HG03280 (cell line): ENCODE measurements around the gene ORAI1.
"Not testable (repeated sequence)": the region's sequence is repeated elsewhere in the genome, so short reads cannot be mapped to it uniquely, and the experiment has no call there.

Experiments
- ATAC-seq: cut with Tn5 transposase; IDR thresholded peaks from one replicate; pipeline ENCODE4 v1.9.1; 2021; ENCODE audit warnings: mild to moderate bottlenecking, moderate library complexity; ENCODE audit not compliant: unreplicated experiment

The ORAI1 gene

DNA sequence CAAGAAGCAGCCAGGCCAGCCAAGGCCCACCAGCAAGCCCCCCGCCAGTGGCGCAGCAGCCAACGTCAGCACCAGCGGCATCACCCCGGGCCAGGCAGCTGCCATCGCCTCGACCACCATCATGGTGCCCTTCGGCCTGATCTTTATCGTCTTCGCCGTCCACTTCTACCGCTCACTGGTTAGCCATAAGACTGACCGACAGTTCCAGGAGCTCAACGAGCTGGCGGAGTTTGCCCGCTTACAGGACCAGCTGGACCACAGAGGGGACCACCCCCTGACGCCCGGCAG, 15.0 kb downstream of the ORAI1 start:
- no peak for ATAC-seq

DNA sequence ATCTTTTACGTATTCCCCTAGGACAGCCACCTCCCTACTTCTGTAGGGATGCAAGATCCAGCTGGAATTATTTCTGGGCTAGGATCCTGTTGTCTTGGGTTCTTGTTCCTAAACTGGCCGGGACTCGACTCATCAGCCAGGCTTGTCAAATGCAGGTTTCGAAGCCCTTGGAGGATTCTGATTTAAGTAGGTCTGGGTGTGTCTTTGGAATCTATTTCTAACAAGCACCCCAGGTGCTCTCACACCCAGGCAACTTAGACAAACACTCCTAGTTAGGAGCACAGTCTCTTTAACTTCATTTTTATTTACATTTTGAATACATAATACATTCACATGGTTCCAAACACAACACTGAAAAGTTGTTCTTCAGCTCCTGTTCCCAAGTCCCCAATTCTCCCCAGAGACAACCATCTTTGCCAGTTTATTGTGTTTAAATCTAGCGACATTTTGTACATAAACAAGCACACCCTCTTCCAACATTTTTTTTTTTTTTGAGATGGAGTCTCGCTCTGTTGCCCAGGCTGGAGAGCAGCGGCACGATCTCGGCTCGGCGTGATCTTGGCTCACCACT, 22.2 kb downstream of the ORAI1 start:
- no peak for ATAC-seq

DNA sequence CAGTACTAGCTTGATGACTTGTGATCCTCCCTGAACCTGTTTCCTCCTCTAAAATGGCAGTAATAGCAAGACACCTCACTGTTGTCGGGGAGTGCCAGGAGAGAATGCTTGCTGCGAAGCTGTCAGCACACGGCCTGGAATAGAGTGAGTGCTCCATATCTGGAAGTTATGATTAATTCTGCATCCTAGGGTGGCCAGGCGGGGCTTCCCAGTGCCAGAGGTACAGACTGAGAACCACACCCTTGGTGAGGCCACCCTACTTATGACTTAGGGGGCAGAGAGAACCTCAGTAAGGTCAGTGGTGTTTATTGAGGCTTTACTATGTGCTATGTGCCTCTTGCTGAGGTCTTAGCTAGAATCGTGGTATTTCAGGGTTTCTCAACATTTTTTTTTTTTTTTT, 23.0 kb downstream of the ORAI1 start:
- no peak for ATAC-seq

DNA sequence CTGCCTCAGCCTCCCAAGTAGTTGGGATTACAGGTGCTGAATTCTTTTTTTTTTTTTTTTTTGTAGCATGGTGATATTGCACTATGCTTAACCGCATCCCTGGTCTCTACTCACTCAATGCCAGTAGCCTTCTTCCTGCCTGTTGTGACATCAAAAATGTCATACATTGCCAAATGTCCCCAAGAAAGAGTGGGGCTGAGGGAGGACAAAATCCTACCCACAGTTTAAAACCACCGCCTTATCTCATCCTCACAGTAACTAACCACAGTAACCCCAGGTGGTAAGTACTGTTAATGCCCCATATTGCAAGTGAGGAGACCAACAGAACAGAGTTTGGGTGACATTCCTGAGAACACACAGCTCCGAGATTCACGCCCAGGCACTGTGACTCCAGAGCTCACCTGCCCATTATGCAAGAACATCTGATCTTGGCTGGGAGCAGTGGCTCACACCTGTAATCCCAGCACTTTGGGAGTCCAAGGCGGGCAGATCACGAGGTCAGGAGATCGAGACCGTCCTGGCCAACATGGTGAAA, 23.6 kb downstream of the ORAI1 start:
- ATAC-seq: no peak

DNA sequence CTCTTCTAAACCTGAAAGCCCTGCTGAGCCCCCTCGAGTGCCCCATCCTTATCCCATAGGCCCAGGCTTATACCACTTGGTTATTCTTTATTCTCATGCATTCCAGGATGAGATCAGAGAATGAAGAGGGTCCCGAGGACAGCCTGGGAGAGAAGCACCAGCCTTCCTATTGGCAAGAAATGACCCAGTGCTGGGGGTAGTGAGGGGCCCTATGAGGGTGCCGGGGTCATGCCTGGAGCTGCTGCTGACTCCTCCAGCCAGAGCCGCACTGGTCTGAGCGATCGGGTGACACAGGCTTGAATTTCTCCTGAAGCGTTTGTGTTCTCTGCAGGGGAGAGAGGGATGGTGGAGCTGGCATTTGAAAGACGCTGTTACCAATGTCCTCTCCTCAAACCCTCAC, 25.0 kb downstream of the ORAI1 start:
- ATAC-seq: no peak

DNA sequence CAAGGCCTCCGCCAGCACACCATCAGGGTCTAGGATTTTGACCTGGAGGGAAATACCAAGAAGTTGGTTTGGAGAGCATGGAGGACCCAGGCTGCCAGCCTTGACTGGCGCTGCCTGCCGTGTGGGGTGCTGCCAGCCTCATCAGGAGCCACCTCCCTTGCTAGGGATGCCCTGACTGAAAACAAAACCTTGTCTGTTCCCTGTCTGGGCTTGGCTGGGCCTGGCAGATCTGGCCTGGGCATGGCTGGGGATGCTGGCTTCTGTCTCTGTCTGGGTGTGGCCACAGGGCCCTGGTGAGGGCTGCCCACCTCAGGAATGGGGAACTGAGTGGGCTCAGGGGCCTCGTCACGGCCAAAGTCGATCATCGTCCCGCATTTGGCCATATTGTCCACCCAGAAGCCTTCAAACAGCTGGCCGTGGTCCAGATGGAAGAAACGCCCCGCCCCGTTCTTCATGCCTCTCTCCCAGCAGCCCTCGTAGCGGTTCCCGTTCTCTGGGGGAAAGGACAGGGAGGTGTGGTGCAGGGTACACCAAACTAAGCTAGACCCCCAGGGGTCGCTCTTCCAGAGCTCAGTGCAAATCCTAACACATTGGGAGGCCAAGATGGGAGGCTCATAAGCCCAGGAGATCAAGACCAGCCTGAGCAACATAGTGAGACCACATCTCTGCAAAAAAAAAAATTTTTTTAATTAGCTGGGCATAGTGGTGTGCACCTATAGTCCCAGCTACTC, 26.6 kb downstream of the ORAI1 start:
- no peak for ATAC-seq

DNA sequence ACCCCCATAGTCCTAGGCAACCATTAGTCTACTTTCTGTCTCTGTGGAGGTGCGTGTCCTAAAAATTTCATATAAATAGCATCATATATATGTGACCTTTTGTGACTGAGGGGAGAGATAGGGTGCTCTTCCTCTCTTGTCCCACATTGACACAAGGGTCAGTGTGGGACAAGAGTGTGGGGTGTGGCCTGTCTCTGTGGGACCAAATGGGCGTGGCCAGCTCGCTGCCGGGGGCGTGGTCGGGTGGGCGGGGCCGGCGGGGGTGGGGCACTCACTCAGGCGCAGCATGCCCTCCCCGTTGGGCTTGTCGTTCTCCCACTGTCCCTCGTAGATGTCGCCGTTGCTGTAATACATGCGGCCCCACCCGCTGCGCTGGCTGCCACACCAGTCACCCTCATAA, 27.7 kb downstream of the ORAI1 start:
- ATAC-seq: no peak

DNA sequence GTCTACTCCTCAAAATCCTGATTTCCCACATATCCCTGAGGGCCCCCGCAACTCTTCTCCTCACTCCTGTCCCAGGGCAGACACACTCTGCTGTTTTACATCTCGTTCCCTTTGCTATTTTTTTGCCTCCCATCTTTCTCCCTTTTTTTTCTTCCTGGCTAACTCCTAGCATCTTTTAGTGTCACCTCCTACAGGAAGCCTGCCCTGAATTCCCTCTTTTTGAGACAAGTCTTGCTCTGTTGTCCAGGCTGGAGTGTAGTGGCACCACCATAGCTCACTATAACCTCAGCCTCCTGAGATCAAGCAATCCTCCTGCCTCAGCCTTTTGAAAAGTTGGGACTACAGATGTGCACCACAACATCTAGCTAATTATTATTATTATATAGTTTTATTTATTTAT, 29.8 kb downstream of the ORAI1 start:
- ATAC-seq: no peak

DNA sequence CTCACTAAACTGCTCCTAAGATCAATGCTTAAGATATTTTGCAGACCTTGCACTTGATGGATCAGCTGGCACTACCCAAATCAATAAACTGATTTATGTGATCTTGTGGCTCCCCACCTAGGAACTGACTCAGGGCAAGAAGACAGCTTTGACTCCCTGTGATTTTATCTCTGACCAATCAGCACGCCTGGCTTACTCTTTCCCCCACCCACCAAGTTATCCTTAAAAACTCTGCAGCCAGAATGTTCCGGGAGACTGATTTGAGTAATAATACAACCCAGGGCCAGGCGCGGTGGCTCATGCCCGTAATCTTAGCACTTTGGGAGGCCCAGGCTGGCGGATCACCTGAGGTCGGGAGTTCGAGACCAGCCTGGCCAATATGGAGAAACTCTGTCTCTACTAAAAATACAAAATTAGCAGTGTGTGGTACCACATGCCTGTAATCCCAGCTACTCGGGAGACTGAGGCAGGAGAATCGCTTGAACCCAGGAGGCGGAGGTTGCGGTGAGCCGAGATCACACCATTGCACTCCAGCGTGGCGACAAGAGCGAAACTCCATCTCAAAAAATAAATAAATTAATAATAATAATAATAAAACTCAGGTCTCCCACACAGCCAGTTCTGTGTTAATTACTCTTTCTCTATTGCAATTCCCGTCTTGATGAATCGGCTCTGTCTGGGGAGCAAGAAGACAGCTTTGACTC, 31.1 kb downstream of the ORAI1 start:
- ATAC-seq: no peak

DNA sequence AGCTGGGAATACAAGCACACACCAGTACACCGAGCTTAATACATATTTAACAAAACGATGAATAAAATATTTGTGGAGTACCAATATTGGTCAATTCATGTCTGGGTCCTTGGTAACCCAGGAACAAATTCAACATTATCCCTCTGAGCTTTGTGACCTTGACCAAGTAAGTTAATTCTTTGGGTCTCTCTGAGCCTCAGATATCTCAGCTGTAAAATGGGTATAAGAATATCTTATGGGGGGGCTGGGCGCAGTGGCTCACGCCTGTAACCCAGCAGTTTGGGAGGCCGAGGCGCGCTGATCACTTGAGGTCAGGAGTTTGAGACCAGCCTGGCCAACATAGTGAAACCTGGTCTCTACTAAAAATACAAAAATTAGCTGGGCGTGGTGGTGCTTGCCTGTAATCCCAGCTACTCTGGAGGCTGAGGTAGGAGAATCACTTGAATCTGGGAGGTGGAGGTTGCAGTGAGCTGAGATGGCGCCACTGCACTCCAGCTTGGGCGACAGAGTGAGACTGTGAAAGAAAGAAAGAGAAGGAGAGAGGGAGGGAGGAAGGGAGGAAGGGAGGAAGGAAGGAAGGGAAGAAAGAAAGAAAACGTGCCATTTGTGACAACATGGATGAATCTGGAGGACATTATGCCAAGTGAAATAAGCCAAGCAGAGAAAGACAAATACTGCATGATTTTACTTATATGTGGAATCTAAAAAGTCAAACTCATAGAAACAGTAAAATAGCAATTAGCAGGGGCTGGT, 35.2 kb downstream of the ORAI1 start:
- not testable (repeated sequence) for ATAC-seq

DNA sequence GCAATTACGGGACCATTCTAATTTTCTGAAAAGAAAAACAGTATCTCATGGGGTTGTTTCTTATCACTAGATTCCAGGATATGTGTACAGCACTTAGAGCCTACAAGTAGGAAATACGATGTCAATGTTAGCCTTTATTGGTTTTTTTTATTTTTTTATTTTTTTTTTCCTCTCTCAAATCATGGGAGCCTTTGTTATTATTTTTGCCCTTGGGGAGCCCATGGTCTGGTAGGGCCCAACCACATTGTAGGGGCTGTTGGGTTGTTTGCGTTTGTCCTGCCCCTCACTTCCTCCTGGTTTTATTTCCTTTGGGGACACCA, 37.2 kb downstream of the ORAI1 start:
- ATAC-seq: no peak

DNA sequence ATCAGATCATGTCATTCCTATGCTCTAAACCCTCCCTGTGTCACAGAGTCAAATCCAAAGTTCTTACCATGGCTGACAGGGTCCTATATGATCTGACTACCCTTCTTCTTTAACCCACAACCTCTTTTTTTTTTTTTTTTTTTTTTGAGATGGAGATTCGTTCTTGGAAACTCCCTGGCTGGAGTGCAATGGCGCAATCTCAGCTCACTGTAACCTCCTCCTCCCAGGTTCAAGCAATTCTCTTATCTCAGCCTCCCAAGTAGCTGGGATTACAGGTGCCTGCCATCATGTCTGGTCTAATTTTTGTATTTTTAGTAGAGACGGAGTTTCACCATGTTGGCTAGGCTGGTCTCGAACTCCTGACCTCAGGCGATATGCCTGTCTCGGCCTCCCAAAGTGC, 40.5 kb downstream of the ORAI1 start:
- ATAC-seq: not testable (repeated sequence)

DNA sequence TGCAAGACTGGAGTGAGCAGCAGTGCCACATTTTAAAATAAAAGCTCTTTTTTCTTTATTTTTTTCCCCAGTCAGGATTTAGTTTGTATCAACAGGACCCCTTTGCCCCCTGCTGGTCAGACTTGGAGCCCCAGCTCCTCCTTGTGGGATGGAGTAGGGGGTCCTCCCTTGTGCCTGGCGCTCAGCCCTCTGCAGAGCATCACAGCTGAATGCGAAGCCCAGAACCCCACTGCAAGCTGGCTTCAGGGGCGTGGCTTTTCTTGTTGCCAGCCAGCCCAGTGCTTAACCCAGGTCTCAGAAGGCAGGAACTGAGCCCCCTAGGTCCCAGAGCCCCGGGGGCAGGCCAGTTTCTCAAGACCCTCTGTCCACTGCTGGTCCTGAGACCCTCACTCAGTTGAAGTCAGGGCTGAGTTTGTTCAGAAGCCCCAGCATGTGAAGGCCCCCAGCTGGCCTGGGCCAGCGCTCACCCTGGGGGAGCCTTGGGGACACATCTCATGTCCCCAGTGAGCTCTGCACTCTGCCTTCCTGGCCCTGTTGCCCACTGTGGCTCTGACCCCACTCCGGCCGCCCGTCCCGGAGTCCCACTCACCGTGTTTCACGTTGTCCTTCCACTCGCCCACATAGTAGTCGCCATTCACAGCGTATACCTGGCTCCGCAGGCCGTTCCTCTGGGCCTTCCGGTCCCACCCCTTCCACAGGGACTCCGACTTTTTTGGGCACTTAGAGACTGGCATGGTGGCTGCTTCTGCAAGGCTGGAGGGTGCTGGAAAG, 42.6 kb downstream of the ORAI1 start:
- ATAC-seq: no peak

DNA sequence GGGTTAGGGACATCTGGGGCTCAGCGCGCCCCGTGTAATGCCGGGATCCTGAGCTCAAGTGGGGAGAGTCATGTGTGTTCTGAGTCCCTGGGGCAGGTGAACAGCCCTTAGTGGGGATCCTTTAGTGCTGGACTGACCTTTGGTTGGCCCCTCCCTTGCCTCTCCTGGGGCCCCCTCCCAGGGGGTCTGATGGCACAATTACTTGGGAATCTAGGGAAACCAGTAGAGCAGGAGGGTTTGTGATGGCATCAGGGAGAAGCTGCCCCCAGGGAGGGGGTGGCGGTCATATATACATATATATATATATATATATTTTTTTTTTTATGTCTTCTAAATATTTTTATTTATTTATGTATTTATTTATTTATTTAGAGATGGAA, 43.2 kb downstream of the ORAI1 start, which contains the start of gene MORN3:
TSS of gene MORN3 (minus strand) at position 134 of the 380 bp plus-strand sequence. CDS start 171 bp downstream, outside the sequence.
- ATAC-seq: no peak

DNA sequence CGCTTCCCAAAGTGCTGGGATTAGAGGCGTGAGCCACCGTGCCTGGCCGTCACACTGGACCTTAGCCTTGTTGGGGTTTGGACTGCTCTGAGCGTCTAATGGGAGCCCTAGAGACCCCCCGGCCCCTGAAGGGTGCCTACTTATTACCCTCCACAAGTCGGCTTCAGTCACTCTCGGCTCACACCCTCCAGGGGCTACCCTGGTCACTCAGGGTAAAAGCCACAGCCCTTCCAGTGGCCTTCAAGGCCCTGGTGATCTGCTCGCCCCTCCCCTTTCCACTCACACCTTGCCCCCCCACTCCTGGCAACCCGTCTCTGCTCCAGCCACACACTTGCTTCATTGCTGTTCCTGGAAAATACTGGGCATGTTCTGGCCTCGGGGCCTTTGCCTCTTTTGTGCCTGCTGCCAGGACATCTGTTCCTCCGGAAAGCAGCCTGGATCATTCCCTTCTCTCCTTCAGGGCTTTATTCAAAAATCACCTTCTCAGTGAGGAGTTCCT, 46.7 kb downstream of the ORAI1 start:
- ATAC-seq: no peak

DNA sequence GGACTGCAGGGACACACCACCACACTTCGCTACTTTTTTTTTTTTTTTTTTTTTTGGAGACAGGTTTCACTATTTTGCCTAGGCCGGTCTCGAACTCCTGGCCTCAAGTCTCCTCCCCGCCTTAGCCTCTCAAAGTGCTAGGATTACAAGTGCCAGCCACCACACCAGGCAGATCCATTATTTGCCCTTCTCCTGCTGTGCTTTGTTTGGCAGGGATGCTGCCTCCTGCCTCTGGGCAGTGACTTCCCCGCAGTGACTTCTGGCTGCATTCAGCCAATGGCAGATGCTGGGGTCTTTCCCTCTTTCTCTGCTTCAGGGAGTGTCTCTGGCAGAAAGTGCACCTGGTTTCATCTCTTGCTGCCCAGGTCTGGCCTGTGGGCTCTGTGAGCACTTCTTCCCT, 49.9 kb downstream of the ORAI1 start:
- ATAC-seq: no peak

DNA sequence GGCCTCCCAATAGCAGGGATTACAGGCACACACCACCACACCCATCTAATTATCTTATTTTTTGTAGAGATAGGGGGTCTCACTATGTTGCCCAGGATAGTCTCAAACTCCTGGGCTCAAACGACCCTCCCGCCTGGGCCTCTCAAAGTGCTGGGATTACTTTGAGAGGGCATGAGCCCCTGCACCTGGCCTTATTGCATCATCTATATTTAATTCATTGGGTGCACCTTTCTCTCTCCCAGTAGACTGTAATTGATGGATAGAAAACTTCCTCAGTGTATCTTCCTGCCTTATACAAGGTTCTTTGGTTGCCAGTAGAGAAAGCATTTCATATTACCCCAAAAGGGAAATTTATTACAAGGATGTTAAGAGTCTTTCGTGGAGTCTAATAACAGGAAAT, 52.0 kb downstream of the ORAI1 start:
- no peak for ATAC-seq

DNA sequence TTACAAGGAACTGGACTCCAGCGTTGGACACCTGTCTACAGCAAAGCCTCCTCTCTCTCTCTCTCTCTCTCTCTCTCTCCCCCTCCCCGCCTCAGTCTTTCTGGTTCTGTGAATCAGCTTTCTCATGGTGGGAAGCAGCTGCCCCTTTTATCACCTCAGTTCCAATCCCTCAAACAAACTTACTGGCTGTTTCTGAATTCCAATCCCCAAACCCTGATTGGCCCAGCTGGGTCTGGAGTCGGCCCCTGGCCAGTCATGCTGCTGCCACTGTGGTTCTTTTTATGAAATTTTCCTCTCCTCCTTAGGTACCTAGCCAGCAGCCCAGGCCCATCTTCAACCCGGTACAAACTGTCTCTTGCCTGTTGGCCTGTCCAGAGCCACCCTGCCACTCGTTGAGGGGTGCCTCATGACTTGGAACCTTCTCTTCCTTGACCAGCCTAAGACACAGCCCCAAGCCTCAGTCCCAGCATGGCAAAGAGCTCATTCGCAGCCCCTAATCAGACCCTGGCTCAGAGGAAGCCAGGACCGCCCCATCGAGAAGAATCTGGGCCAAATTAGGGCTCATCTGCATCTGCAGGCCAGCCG, 52.5 kb downstream of the ORAI1 start:
- no peak for ATAC-seq

DNA sequence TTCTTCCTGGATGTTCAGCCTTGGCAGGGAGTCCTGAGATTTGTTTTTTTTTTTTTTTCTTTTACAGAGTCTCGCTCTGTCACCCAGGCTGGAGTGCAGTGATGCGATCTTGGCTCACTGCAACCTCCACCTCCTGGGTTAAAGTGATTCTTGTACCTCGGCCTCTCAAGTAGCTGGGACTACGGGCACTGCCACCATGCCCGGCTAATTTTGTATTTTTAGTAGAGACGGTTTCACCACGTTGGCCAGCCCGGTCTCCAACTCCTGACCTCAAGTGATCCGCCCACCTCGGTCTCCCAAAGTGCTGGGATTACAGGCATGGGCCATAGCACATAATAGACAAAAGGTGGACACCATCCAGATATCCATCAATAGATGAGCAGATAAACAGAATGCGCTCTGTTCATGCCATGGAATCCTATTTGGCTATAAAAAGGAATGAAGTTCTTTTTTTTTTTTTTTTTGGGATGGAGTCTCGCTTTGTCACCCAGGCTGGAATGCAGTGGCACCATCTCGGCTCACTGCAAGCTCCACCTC, 53.4 kb downstream of the ORAI1 start:
- ATAC-seq: not testable (repeated sequence)

DNA sequence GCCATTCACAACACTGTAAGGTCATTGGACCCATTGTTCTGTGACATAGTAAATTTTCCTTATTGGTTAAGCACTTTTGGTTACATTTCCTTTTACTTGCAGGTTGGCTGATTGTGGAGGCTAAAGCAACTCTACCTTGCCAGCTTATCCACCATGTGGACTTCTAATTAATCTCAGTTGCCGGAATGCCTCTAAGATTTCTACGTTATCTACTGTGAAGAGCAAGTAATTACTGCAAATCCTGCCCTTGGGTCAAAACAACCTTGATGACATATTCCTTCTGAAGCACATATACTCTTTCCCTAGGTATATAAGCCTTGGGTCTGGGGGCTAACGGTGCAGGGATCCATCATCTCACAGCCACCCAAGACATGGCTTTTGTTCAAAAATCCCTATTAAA, 62.6 kb downstream of the ORAI1 start:
- no peak for ATAC-seq
